DLD1 (cell line): Measurements from ENCODE around the gene FAH.
"Not testable (repeated sequence)": the region's sequence is repeated elsewhere in the genome, so short reads cannot be mapped to it uniquely, and the experiment has no call there.

Source experiments
- in situ Hi-C: cut with HindIII; loops from 2 replicates; pipeline ENCODE4 v1.10.0; 2017; ENCODE audit warnings: low sequenced_read_pairs

FAH gene

GRCh38 chr15:80152896-80153876, at the start of gene FAH:
Gene FAH (plus strand): TSS chr15:80152999. CDS start chr15:80153055, 56 bp downstream.
- in situ Hi-C loops: no loop called here

- in situ Hi-C loops: no loop called here
Measured at GRCh38 chr15:80105193-80105592, 47.6 kb upstream of the FAH start.

GRCh38 chr15:80105595-80105994, 47.2 kb upstream of the FAH start:
- in situ Hi-C loops: no loop called here

- in situ Hi-C loops: no loop called here
Measured at GRCh38 chr15:80106051-80106450, 46.7 kb upstream of the FAH start.

GRCh38 chr15:80107204-80107603, 45.6 kb upstream of the FAH start:
- in situ Hi-C loops: no loop called here

GRCh38 chr15:80107774-80108173, 45.0 kb upstream of the FAH start:
- in situ Hi-C loops: no loop called here

GRCh38 chr15:80109388-80109787, 43.4 kb upstream of the FAH start:
- in situ Hi-C loops: no loop called here

GRCh38 chr15:80110920-80111319, 41.9 kb upstream of the FAH start:
- in situ Hi-C loops: no loop called here

- in situ Hi-C loops: no loop called here
Measured at GRCh38 chr15:80114114-80114513, 38.7 kb upstream of the FAH start.

GRCh38 chr15:80115021-80115420, 37.8 kb upstream of the FAH start:
- in situ Hi-C loops: no loop called here

- in situ Hi-C loops: no loop called here
Measured at GRCh38 chr15:80118956-80119355, 33.8 kb upstream of the FAH start.

- in situ Hi-C loops: no loop called here
Measured at GRCh38 chr15:80120636-80121035, 32.2 kb upstream of the FAH start.

GRCh38 chr15:80121546-80121945, 31.3 kb upstream of the FAH start:
- in situ Hi-C loops: no loop called here

GRCh38 chr15:80123034-80123433, 29.8 kb upstream of the FAH start:
- in situ Hi-C loops: no loop called here

- in situ Hi-C loops: not testable (repeated sequence)
Measured at GRCh38 chr15:80127253-80127652, 25.5 kb upstream of the FAH start.

GRCh38 chr15:80127911-80128310, 24.9 kb upstream of the FAH start:
- in situ Hi-C loops: no loop called here

- in situ Hi-C loops: no loop called here
Measured at GRCh38 chr15:80132382-80132781, 20.4 kb upstream of the FAH start.

- in situ Hi-C loops: no loop called here
Measured at GRCh38 chr15:80136854-80137253, 15.9 kb upstream of the FAH start.

GRCh38 chr15:80138961-80139360, 13.8 kb upstream of the FAH start:
- in situ Hi-C loops: no loop called here

- in situ Hi-C loops: no loop called here
Measured at GRCh38 chr15:80140909-80141308, 11.9 kb upstream of the FAH start.

- in situ Hi-C loops: no loop called here
Measured at GRCh38 chr15:80141916-80142598, 10.7 kb upstream of the FAH start.

GRCh38 chr15:80142646-80143045, 10.2 kb upstream of the FAH start:
- in situ Hi-C loops: no loop called here
